Caco-2 (cell line): ENCODE measurements around the gene WDR81. TPM values are rescaled to one million over a fixed set of nuclear protein-coding genes. Genes with fewer than 3 reads are reported as not detected.
A peak's percentile ranks its signal among the peaks of the same experiment; 100 is the strongest.

ENCODE experiments used
- BruUV-seq: library from RNA; stranded (reverse); fragments of 400-500 nt; replicated peaks from 2 replicates; lab custom pipeline; 2021; lab: Mats Ljungman, UMichigan
- CTCF ChIA-PET: fragments of 300-600 bp; sonication (Branson Sonifier 250); formaldehyde crosslinking; loops from one replicate; lab custom pipeline; 2022; ENCODE audit warnings: antibody characterized with exemption; lab: Charles Lee
- POLR2A ChIA-PET: fragments of 300-600 bp; sonication (Branson Sonifier 250); formaldehyde crosslinking; loops from one replicate; lab custom pipeline; 2022; ENCODE audit warnings: antibody characterized with exemption; lab: Charles Lee
- DNase-seq, 2 experiments: peaks; one replicate each; pipeline versions ENCODE4 v3.0.0 to v3.0.0-alpha.2; 2020 to 2022
- H3K27me3 ChIP-seq: replicated peaks from 2 replicates; pipeline ENCODE4 v1.6.0; 2011; ENCODE audit warnings: low read length; ENCODE audit not compliant: control insufficient read depth, insufficient read depth
- H3K36me3 ChIP-seq: 2 replicates; pipeline ENCODE4 v1.5.1; 2011; ENCODE audit warnings: low read length; ENCODE audit not compliant: control insufficient read depth, insufficient read depth
- H3K4me1 ChIP-seq: fragments of 250-450 bp; sonication (Bioruptor Pico); 2 replicates; pipeline ENCODE4 v1.5.1; 2020; ENCODE audit warnings: mild to moderate bottlenecking
- H3K4me3 ChIP-seq: 2 replicates; pipeline ENCODE4 v1.5.1; 2011; ENCODE audit warnings: low read depth, mild to moderate bottlenecking, control low read depth, low read length
- H3K9me3 ChIP-seq: fragments of 250-450 bp; sonication (Bioruptor Pico); 2 replicates; pipeline ENCODE4 v1.5.1; 2020; ENCODE audit warnings: mild to moderate bottlenecking, moderate library complexity
- H3K27ac Mint-ChIP-seq: one replicate; pipeline ENCODE4 v1.8.0; 2022; ENCODE audit warnings: mixed read lengths; ENCODE audit not compliant: unreplicated experiment
- H3K27me3 Mint-ChIP-seq: one replicate; pipeline ENCODE4 v1.8.0; 2022; ENCODE audit warnings: mixed read lengths; ENCODE audit not compliant: insufficient read depth, unreplicated experiment
- H3K36me3 Mint-ChIP-seq: one replicate; pipeline ENCODE4 v1.8.0; 2022; ENCODE audit warnings: mild to moderate bottlenecking, mixed read lengths; ENCODE audit not compliant: insufficient read depth, unreplicated experiment
- H3K4me1 Mint-ChIP-seq: one replicate; pipeline ENCODE4 v1.8.0; 2022; ENCODE audit warnings: low read depth, mixed read lengths; ENCODE audit not compliant: unreplicated experiment
- H3K4me3 Mint-ChIP-seq: one replicate; pipeline ENCODE4 v1.8.0; 2022; ENCODE audit warnings: mild to moderate bottlenecking, moderate library complexity, mixed read lengths; ENCODE audit not compliant: unreplicated experiment
- H3K9me3 Mint-ChIP-seq: one replicate; pipeline ENCODE4 v1.8.0; 2022; ENCODE audit warnings: mixed read lengths; ENCODE audit not compliant: unreplicated experiment
- CTCF ChIP-seq, 2 experiments: fragments of 200-600 bp in 1 of 2; IDR thresholded peaks; 1 replicate in 1 of 2; 2 replicates in 1 of 2; pipeline versions ENCODE4 v1.5.1 to v1.8.0; 2011 to 2022; ENCODE audit warnings: antibody characterized with exemption in 1 of 2, control low read depth in 1 of 2, inconsistent platforms in 1 of 2, low read depth in 1 of 2, low read length in 1 of 2, mild to moderate bottlenecking in 1 of 2, moderate library complexity in 1 of 2; ENCODE audit not compliant: insufficient read depth in 1 of 2, severe bottlenecking in 1 of 2, unreplicated experiment in 1 of 2
- intact Hi-C: fragments of 100-400 bp; cut with micrococcal nuclease; formaldehyde crosslinking; loops from one replicate; pipeline ENCODE4 v1.10.0; 2022; ENCODE audit not compliant: unreplicated experiment
- total RNA-seq: library from RNA; stranded (reverse); gene quantifications from 2 replicates; pipeline ENCODE4 v1.2.3, GENCODE V29; 2022

The WDR81 gene
- total RNA-seq, 1 experiment from 2014 or later: 26.6 TPM

GRCh38 chr17:1783271-1783670, 58.8 kb downstream of the WDR81 start:
- intact Hi-C loops: no loop called here
- BruUV-seq: no TSS peak
- H3K27me3 ChIP-seq: no peaks in the 10 kb centered on the region
- TF ChIP-seq CTCF (IDR thresholded peaks at IDR 0.05; ENCODE audit: insufficient read depth in 1 of 2, low read depth in 1 of 2, low read length in 1 of 2, severe bottlenecking in 1 of 2, unreplicated experiment in 1 of 2): no peak
- Mint-ChIP-seq H3K27me3 (no peaks in the 10 kb centered on the region), H3K36me3 (peaks cover 61% of the 10 kb centered on the region), H3K4me3 (no peak overlapping the region), H3K9me3 (no peaks in the 10 kb centered on the region), H3K27ac (peak overlapping the region; percentile 44), H3K4me1 (no peaks in the 10 kb centered on the region)
- ChIA-PET POLR2A (interaction anchor here (0.9 to 2.6 kb wide), 3 partner anchors 13 to 66 kb away, joined by 3 to 16 read pairs (median 3); no protein-coding TSS in a partner anchor), CTCF (interaction anchor here (0.5 to 2.7 kb wide), 19 partner anchors 13 to 133 kb away, joined by 3 to 40 read pairs (median 4); partner anchors contain the start of genes RILP, SERPINF1, SERPINF2 and TLCD2)
- H3K9me3 ChIP-seq: no peaks in the 10 kb centered on the region
- peaks cover 4% of the 10 kb centered on the region; the same call in 1 of the 2 replicates for H3K4me1 ChIP-seq
- DNase-seq: no peak
- H3K4me3 ChIP-seq: no peak overlapping the region
- H3K36me3 ChIP-seq: peaks cover 2% of the 10 kb centered on the region

DNA sequence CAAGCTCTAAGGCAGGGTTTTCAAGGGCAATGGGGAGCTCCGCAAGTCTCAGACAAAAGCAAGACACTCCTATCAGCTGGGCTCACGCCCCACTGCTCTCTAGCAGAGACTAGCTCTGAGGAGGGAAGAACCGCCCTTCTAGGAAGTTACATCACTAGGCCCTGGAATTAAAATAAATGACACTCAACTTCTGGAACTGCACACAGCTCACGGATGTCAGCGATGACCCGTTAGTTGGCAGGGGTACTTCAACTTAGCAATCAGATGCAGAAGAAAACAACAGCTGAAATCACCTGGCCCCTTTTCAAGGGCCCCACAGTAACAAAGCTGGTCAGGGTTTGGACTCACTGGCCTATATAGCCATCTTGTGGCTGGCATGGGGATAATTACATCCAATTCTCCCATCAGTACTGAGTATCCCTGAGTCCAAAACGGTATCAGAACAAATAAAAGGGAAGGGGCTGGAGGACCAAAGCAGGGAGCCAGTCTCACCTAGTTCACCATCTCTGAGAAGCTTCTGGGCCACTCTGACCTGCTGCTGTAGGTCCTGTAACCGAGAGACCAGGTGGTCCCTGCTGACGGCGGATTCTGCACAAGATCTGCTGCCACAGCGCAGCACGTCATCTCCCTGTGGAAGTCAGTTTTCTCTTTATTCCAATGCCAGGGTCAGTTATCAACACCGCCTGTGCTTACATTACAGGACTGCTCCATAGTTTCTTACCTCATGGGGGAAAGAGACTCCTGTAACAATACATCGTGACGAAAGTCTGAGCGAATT, 59.5 kb downstream of the WDR81 start:
- Mint-ChIP-seq H3K27ac (peak overlapping the region; percentile 44), H3K36me3 (peaks cover 59% of the 10 kb centered on the region), H3K4me3 (no peak overlapping the region), H3K9me3 (no peaks in the 10 kb centered on the region), H3K4me1 (no peaks in the 10 kb centered on the region), H3K27me3 (no peaks in the 10 kb centered on the region)
- Histone ChIP-seq H3K4me1 (peaks cover 4% of the 10 kb centered on the region; the same call in 1 of the 2 replicates), H3K9me3 (no peaks in the 10 kb centered on the region), H3K27me3 (no peaks in the 10 kb centered on the region), H3K36me3 (peaks cover 2% of the 10 kb centered on the region), H3K4me3 (no peak overlapping the region)
- ChIA-PET POLR2A (interaction anchor here (0.9 to 2.6 kb wide), 3 partner anchors 13 to 67 kb away, joined by 3 to 16 read pairs (median 3); no protein-coding TSS in a partner anchor), CTCF (interaction anchor here (0.5 to 2.7 kb wide), 20 partner anchors 14 to 134 kb away, joined by 3 to 40 read pairs (median 4); partner anchors contain the start of genes RILP, SERPINF1, SERPINF2 and TLCD2)
- peak in 1 of 2 experiments; percentile 62 for DNase-seq
- intact Hi-C loops: loop anchor here (1.0 kb wide), 2 partner anchors 63 to 115 kb away; no protein-coding TSS in a partner anchor
- BruUV-seq: no TSS peak
- peak; percentile 82 to 90 for TF ChIP-seq CTCF (IDR thresholded peaks at IDR 0.05; ENCODE audit: insufficient read depth in 1 of 2, low read depth in 1 of 2, low read length in 1 of 2, severe bottlenecking in 1 of 2, unreplicated experiment in 1 of 2)

DNA sequence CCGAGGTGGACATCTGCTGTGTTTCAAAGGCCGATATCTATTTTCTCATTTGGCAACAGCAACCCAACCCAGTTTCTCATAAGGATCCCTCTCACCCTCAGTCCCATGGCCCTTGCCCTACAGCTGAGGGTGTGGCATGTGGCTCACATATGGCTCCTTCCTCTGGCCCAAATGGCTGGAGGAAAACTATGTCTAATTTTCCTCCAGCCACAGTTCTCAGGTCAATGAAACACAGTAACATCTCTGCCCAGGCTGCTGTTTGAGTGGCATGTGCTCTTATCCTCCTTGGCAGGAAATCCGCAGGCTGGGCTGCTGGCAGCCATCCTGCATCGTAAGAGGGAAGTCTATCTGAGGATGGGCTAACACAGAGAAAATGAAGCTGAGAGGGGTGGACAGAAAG, 61.4 kb downstream of the WDR81 start:
- H3K27ac Mint-ChIP-seq: no peak overlapping the region
- TF ChIP-seq CTCF (IDR thresholded peaks at IDR 0.05; ENCODE audit: insufficient read depth in 1 of 2, low read depth in 1 of 2, low read length in 1 of 2, severe bottlenecking in 1 of 2, unreplicated experiment in 1 of 2): no peak
- Histone ChIP-seq H3K27me3 (no peaks in the 10 kb centered on the region), H3K4me3 (no peak overlapping the region), H3K36me3 (peaks cover 2% of the 10 kb centered on the region; the same call in 1 of the 2 replicates), H3K9me3 (no peaks in the 10 kb centered on the region), H3K4me1 (peaks cover 4% of the 10 kb centered on the region; the same call in 1 of the 2 replicates)
- H3K4me1 Mint-ChIP-seq: no peaks in the 10 kb centered on the region
- BruUV-seq: no TSS peak
- no peak for DNase-seq
- POLR2A ChIA-PET: interaction anchor here (0.6 to 0.7 kb wide), 2 partner anchors 15 to 72 kb away, joined by 3 to 6 read pairs; no protein-coding TSS in a partner anchor
- intact Hi-C loops: no loop called here
- no peaks in the 10 kb centered on the region for H3K27me3 Mint-ChIP-seq
- no peaks in the 10 kb centered on the region for H3K9me3 Mint-ChIP-seq
- CTCF ChIA-PET: interaction anchor here (0.6 kb wide), 1 partner anchor 24 kb away, joined by 3 read pairs; no protein-coding TSS in a partner anchor
- H3K4me3 Mint-ChIP-seq: no peak overlapping the region
- peaks cover 52% of the 10 kb centered on the region for H3K36me3 Mint-ChIP-seq
